Lower leg skin (tissue), 3 donors: ENCODE results near the gene DAPK2.

Experiments used
- POLR2A ChIP-seq, 2 donors: fragments of 450-650 bp; IDR thresholded peaks; one replicate each; pipeline ENCODE4 v1.6.1; 2016 to 2017; ENCODE audit warnings: antibody characterized with exemption in 2 of 2, mild to moderate bottlenecking in 1 of 2, moderate library complexity in 1 of 2
- TF ChIP-seq, protein P1 (sequence below), 3 donors: fragments of 450-650 bp; IDR thresholded peaks; one replicate each; pipeline ENCODE4 v1.5.1; 2016; ENCODE audit warnings: antibody characterized with exemption in 3 of 3, mild to moderate bottlenecking in 3 of 3, moderate library complexity in 2 of 3

GRCh38 chr15:64019764-64020163 lies 26.5 kb downstream of the DAPK2 start:
- TF ChIP-seq, protein P1, sequence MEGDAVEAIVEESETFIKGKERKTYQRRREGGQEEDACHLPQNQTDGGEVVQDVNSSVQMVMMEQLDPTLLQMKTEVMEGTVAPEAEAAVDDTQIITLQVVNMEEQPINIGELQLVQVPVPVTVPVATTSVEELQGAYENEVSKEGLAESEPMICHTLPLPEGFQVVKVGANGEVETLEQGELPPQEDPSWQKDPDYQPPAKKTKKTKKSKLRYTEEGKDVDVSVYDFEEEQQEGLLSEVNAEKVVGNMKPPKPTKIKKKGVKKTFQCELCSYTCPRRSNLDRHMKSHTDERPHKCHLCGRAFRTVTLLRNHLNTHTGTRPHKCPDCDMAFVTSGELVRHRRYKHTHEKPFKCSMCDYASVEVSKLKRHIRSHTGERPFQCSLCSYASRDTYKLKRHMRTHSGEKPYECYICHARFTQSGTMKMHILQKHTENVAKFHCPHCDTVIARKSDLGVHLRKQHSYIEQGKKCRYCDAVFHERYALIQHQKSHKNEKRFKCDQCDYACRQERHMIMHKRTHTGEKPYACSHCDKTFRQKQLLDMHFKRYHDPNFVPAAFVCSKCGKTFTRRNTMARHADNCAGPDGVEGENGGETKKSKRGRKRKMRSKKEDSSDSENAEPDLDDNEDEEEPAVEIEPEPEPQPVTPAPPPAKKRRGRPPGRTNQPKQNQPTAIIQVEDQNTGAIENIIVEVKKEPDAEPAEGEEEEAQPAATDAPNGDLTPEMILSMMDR (IDR thresholded peaks at IDR 0.05) = no peak
- TF ChIP-seq POLR2A (IDR thresholded peaks at IDR 0.05) = no peak
